Cardiac muscle cell (in vitro differentiated cells and primary cell): ENCODE measurements around the gene CLMN. TPM values are rescaled to one million over a fixed set of nuclear protein-coding genes. Genes with fewer than 3 reads are reported as not detected.

ENCODE experiments used
- DNase-seq, 2 donors: peaks; one replicate each; pipeline versions ENCODE4 v3.0.0 to v3.0.0-alpha.2; 2010 to 2017; ENCODE audit warnings: low read depth in 1 of 2, low spot score in 1 of 2
- H3K27ac ChIP-seq: fragments of 200-600 bp; sonication (generic); 2 replicates; pipeline ENCODE4 v1.5.1; 2016
- H3K27me3 ChIP-seq: fragments of 200-600 bp; sonication (generic); 2 replicates; pipeline ENCODE4 v1.6.0; 2016; ENCODE audit warnings: control low read depth
- H3K36me3 ChIP-seq: fragments of 200-600 bp; sonication (generic); 2 replicates; pipeline ENCODE4 v1.5.1; 2016; ENCODE audit warnings: control low read depth
- H3K4me1 ChIP-seq: fragments of 200-600 bp; sonication (generic); 2 replicates; pipeline ENCODE4 v1.8.1; 2017; ENCODE audit warnings: low read depth, mild to moderate bottlenecking, mixed run types
- H3K4me3 ChIP-seq: fragments of 200-600 bp; sonication (generic); 2 replicates; pipeline ENCODE4 v1.5.1; 2016; ENCODE audit warnings: mild to moderate bottlenecking
- H3K9me3 ChIP-seq: fragments of 200-600 bp; sonication (generic); 2 replicates; pipeline ENCODE4 v1.5.1; 2017; ENCODE audit warnings: low read depth, mild to moderate bottlenecking, control low read depth
- CTCF ChIP-seq: IDR thresholded peaks from 2 replicates; pipeline ENCODE4 v1.5.1; 2012; ENCODE audit warnings: low read depth, mild to moderate bottlenecking, low read length
- polyA plus RNA-seq: library from polyadenylated mRNA; unstranded; fragments of >200 nt; fragmentation: Nextera tagmentation; extraction: Ambion mirVana; gene quantifications from 2 replicates; pipeline ENCODE4 v1.2.1, GENCODE V29; 2016
- total RNA-seq: library from RNA; depleted of rRNA; stranded (reverse); fragments of >200 nt; gene quantifications from 2 replicates; pipeline ENCODE4 v1.2.3, GENCODE V29; 2016

The CLMN gene
- total and polyA plus RNA-seq, 2 experiments from 2014 or later: 0.98 to 1.3 TPM

DNA sequence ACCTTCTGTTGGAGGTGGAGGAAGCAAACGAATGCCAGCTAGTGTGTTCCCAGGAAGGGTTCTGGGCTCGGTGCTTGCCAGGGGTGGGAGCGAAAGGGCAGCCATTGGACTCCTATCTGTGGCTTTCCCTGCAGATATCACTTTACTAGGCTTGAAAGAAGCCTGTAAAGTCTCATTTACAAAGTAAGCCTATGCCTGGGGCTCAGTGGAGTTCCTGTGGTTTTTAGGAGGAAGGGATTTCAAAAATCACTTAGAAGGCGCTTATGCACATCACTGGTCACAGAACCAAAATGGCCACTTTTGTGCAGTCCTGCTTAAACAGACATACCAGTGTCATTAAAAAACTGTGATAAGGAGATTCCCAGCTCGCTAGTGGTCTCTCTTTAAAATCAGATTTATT lies 22.7 kb downstream of the CLMN start:
- H3K27me3 ChIP-seq: no peaks in the 10 kb centered on the region
- no peaks in the 10 kb centered on the region for H3K9me3 ChIP-seq
- DNase-seq: no peak
- no peak for TF ChIP-seq CTCF
- H3K27ac ChIP-seq: no peak overlapping the region
- H3K4me3 ChIP-seq: no peak overlapping the region
- no peaks in the 10 kb centered on the region for H3K4me1 ChIP-seq
- no peaks in the 10 kb centered on the region for H3K36me3 ChIP-seq

- no peak overlapping the region for H3K27ac ChIP-seq
- no peaks in the 10 kb centered on the region for H3K9me3 ChIP-seq
- H3K4me3 ChIP-seq: no peak overlapping the region
- no peaks in the 10 kb centered on the region for H3K36me3 ChIP-seq
- TF ChIP-seq CTCF: no peak
- no peaks in the 10 kb centered on the region for H3K4me1 ChIP-seq
- peaks cover 2% of the 10 kb centered on the region for H3K27me3 ChIP-seq
- no peak for DNase-seq
These were observed 23.9 kb downstream of the CLMN start for GRCh38 chr14:95295600-95296376.

- H3K9me3 ChIP-seq: no peaks in the 10 kb centered on the region
- peak in 1 of 2 donors; percentile 44 for DNase-seq
These were observed 24.7 kb downstream of the CLMN start for GRCh38 chr14:95294834-95295599.

DNA sequence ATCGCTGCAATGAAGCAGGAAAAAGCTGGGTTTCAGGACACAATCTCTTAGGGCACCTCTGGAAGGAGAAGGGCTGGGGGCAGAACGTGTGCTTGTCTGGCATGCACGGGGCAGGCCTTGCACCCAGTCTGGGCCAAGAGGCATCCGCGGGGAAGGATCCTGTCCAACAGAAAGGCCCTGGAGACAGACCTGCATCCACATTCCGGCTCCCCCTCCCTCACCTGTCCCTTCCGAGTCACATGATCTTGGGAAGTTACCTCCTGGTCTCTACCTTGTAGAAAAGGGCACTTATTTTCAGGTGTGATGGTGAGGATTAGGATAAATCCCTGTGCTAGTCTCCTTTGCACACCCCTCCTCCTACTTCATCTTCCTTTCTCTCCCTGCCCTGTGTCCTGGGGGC lies 25.4 kb downstream of the CLMN start:
- TF ChIP-seq CTCF: no peak

More at GRCh38 chr14:95294834-95295599, 24.7 kb downstream of the CLMN start:
- Histone ChIP-seq H3K36me3 (no peaks in the 10 kb centered on the region), H3K27ac (no peak overlapping the region), H3K27me3 (peaks cover 2% of the 10 kb centered on the region), H3K4me1 (no peaks in the 10 kb centered on the region), H3K4me3 (no peak overlapping the region)
- TF ChIP-seq CTCF: no peak

GRCh38 chr14:95293449-95293848 lies 26.3 kb downstream of the CLMN start:
- DNase-seq: no peak

More for the DNA sequence above, 25.4 kb downstream of the CLMN start:
- no peaks in the 10 kb centered on the region for H3K9me3 ChIP-seq
- H3K36me3 ChIP-seq: no peaks in the 10 kb centered on the region
- H3K4me1 ChIP-seq: no peaks in the 10 kb centered on the region
- H3K27me3 ChIP-seq: peaks cover 2% of the 10 kb centered on the region
- H3K27ac ChIP-seq: no peak overlapping the region
- no peak for DNase-seq
- no peak overlapping the region for H3K4me3 ChIP-seq

More at GRCh38 chr14:95293449-95293848, 26.3 kb downstream of the CLMN start:
- H3K4me1 ChIP-seq: no peaks in the 10 kb centered on the region
- no peak overlapping the region for H3K4me3 ChIP-seq
- TF ChIP-seq CTCF: no peak
- H3K27ac ChIP-seq: no peak overlapping the region
- no peaks in the 10 kb centered on the region for H3K36me3 ChIP-seq
- peaks cover 2% of the 10 kb centered on the region for H3K27me3 ChIP-seq
- no peaks in the 10 kb centered on the region for H3K9me3 ChIP-seq
